Left lung (tissue), 10 donors: ENCODE data around the gene CHN1. TPM values are rescaled to one million over a fixed set of nuclear protein-coding genes. Genes with fewer than 3 reads are reported as not detected.
A peak's percentile ranks its signal among the peaks of the same experiment; 100 is the strongest.

Experiments used
- ATAC-seq: fragments of 200-7000 bp; cut with Tn5 transposase; one replicate; pipeline ENCODE4 v1.9.1; 2020; ENCODE audit warnings: moderate library complexity
- DNase-seq, 4 donors: peaks; one replicate each; pipeline ENCODE4 v3.0.0-alpha.2; 2013 to 2020
- H3K27ac ChIP-seq, 2 donors: fragments of 200-600 bp; sonication (generic) in 1 of 2; one replicate each; pipeline versions ENCODE4 v1.5.0 to v1.8.0; 2020 to 2021
- H3K27me3 ChIP-seq, 2 donors: fragments of 200-600 bp; sonication (generic) in 1 of 2; one replicate each; pipeline versions ENCODE4 v1.5.0 to v1.8.0; 2020 to 2021
- H3K36me3 ChIP-seq, 2 donors: fragments of 200-600 bp; sonication (generic) in 1 of 2; one replicate each; pipeline versions ENCODE4 v1.5.0 to v1.8.0; 2020 to 2021
- H3K4me1 ChIP-seq, 2 donors: fragments of 200-600 bp; one replicate each; pipeline ENCODE4 v1.8.0; 2021
- H3K4me3 ChIP-seq, 2 donors: fragments of 200-600 bp; sonication (generic) in 1 of 2; one replicate each; pipeline versions ENCODE4 v1.5.0 to v1.8.0; 2020 to 2021; ENCODE audit warnings: mild to moderate bottlenecking in 1 of 2
- H3K9me3 ChIP-seq, 2 donors: fragments of 200-600 bp; sonication (generic) in 1 of 2; one replicate each; pipeline versions ENCODE4 v1.5.0 to v1.8.0; 2020 to 2021
- intact Hi-C, 2 donors: fragments of 100-400 bp; cut with DNase I; formaldehyde crosslinking; loops; one replicate each; pipeline versions ENCODE4 v1.11.2 to v1.14.2; 2022
- polyA plus RNA-seq, 6 donors: library from polyadenylated mRNA; unstranded; fragments of 120-200 nt; gene quantifications; one replicate each; pipeline ENCODE4 v1.2.1, GENCODE V29; 2013; ENCODE audit not compliant: insufficient read length in 6 of 6
- total RNA-seq, 2 donors: library from RNA; stranded (reverse); fragmentation: NEBNext Ultra II Directional; extraction: Animal tissue kit (Norgen Biotek cat#: 25700); gene quantifications; one replicate each; pipeline ENCODE4 v1.2.1, GENCODE V29; 2021
- TF ChIP-seq, protein P1 (sequence below), 2 donors: fragments of 200-600 bp; sonication (generic) in 1 of 2; IDR thresholded peaks; one replicate each; pipeline versions ENCODE4 v1.5.0 to v1.8.0; 2021; ENCODE audit warnings: antibody characterized with exemption in 2 of 2
- donor health status: DM: no; HTN: yes; CAD: no.
- donor health status: DM: no; HTN: no; CAD: no.

CHN1 gene
- total and polyA plus RNA-seq, 8 donors, result 27.4 to 170 (median 99.9) TPM

DNA sequence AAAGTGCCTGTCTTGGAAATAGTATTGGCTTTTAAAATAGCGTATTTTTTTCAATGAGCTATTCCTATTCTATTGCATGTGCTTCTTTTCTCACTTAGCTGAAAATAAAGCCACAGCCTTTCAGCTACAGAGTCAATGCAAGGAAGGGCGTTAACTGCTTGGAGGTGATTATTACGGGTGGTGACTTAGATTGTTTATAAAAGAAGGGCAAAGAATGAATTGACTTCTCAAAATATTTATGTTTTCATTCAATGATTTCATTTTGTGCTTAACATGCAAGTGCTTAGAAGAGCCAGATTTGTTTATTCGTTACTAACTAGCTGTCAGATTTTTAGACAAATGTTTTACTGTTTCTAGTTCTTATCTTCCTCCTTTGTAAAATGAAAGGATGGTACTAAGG lies 2.8 kb upstream of the CHN1 start:
- Histone ChIP-seq H3K9me3 (no peaks in the 10 kb centered on the region), H3K4me3 (no peak overlapping the region), H3K27me3 (peaks cover 36 to 56% of the 10 kb centered on the region in 2 donors), H3K27ac (no peak overlapping the region), H3K4me1 (peaks cover 0 to 22% of the 10 kb centered on the region in 2 donors), H3K36me3 (no peaks in the 10 kb centered on the region)
- ATAC-seq, result no peak
- DNase-seq, result no peak
- TF ChIP-seq, protein P1, sequence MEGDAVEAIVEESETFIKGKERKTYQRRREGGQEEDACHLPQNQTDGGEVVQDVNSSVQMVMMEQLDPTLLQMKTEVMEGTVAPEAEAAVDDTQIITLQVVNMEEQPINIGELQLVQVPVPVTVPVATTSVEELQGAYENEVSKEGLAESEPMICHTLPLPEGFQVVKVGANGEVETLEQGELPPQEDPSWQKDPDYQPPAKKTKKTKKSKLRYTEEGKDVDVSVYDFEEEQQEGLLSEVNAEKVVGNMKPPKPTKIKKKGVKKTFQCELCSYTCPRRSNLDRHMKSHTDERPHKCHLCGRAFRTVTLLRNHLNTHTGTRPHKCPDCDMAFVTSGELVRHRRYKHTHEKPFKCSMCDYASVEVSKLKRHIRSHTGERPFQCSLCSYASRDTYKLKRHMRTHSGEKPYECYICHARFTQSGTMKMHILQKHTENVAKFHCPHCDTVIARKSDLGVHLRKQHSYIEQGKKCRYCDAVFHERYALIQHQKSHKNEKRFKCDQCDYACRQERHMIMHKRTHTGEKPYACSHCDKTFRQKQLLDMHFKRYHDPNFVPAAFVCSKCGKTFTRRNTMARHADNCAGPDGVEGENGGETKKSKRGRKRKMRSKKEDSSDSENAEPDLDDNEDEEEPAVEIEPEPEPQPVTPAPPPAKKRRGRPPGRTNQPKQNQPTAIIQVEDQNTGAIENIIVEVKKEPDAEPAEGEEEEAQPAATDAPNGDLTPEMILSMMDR (IDR thresholded peaks at IDR 0.05), result no peak
- intact Hi-C loops, result no loop called here

DNA sequence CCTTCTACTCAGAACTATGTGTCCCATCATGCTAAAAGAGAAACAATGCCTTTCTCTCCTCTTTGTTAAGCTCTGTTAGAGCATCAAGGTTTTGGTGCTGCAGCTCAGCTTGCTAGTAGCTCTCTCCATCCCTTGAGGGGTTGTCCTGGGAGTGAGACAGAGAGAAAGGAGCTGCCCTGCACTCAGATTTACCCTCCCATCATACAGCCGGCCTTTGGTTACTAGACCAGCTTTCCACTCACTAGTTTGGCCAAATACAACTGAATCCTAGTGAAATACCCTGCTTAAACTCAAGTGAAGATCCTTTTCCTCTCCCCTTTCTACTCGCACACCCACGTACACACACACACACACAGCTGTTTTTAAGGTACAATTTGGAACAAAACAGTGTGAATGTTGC lies 2.3 kb upstream of the CHN1 start:
- Histone ChIP-seq H3K4me1 (peaks cover 0 to 22% of the 10 kb centered on the region in 2 donors), H3K36me3 (no peaks in the 10 kb centered on the region), H3K9me3 (no peaks in the 10 kb centered on the region), H3K27ac (no peak overlapping the region), H3K4me3 (no peak overlapping the region), H3K27me3 (peaks cover 40 to 61% of the 10 kb centered on the region in 2 donors)
- DNase-seq (no peak), ATAC-seq (no peak)
- intact Hi-C loops, result no loop called here
- TF ChIP-seq, protein P1 (IDR thresholded peaks at IDR 0.05), result no peak

DNA sequence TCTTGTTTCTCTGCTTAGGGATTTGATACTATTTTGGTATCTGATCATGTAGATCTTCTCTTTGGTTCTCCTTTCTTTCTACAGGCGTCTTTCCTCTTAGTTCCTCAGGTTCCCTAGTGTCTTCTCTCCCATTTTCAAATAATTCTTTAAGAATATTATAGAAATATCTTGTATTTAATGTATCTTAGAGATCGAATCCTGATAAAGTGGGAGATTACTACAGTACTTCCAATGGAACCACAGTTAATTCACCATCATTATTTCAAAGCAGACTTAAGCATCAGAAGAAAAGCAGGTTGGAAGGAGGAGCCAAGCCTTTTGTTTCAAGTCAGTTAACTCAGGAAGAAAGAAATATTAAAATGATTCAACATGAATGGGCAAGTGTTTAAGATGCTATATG lies 1.1 kb upstream of the CHN1 start:
- peaks cover 0 to 22% of the 10 kb centered on the region in 2 donors for H3K4me1 ChIP-seq
- peaks cover 47 to 73% of the 10 kb centered on the region in 2 donors for H3K27me3 ChIP-seq
- TF ChIP-seq, protein P1 (IDR thresholded peaks at IDR 0.05), result no peak
- ATAC-seq (no peak), DNase-seq (no peak)
- intact Hi-C loops, result no loop called here
- H3K36me3 ChIP-seq, result no peaks in the 10 kb centered on the region
- H3K9me3 ChIP-seq, result no peaks in the 10 kb centered on the region
- no peak overlapping the region for H3K27ac ChIP-seq
- H3K4me3 ChIP-seq, result no peak overlapping the region

DNA sequence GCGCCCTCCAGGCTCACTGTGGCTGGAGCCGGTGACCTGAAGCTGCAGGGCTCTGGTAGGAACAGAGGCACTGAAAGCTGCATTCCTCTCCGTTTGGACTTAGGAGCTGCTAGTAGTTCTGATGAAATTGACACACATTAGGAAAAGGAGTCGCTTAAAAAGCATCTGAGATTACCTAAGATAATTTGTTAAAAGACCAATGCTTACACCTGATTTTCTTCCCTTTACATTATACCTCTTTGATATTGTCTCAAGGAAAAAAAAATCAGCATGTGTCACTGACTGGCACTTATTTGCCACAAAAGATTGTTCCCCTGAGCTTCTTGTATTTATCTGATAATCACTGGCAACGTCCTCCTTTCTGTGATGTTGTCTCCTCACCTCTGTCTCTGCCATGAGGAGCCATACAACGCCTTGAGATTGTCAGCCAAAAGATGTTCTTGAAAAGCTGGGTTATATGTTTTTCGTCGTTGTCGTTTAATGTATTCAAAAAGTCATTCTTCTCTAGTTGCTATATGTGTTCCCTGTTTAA lies 618 bp upstream of the CHN1 start:
- TF ChIP-seq, protein P1 (IDR thresholded peaks at IDR 0.05), result no peak
- no peak for ATAC-seq
- Histone ChIP-seq H3K9me3 (no peaks in the 10 kb centered on the region), H3K27ac (peak overlapping the region in 1 of 2 donors; percentile 82), H3K4me3 (peak overlapping the region; percentile 58 to 62), H3K36me3 (no peaks in the 10 kb centered on the region), H3K4me1 (peaks cover 0 to 21% of the 10 kb centered on the region in 2 donors), H3K27me3 (peaks cover 47 to 78% of the 10 kb centered on the region in 2 donors)
- intact Hi-C loops, result no loop called here
- no peak for DNase-seq

DNA sequence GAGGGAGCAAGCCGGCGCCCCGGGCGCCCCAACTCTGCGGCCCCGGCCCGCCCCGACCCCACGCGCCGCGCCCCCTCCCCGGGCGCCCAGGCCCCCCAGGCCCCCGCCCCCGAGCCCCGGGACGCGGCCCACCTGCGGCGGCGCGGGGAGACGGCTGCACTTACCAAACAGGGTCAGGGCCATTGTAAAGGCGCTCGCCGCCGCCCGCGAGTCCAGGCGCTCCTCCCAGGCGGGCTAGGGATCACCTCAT lies 526 bp downstream of the CHN1 start:
- Histone ChIP-seq H3K27me3 (peaks cover 47 to 82% of the 10 kb centered on the region in 2 donors), H3K4me1 (peaks cover 0 to 13% of the 10 kb centered on the region in 2 donors), H3K9me3 (no peaks in the 10 kb centered on the region), H3K27ac (peak overlapping the region; percentile 52 to 82), H3K36me3 (no peaks in the 10 kb centered on the region), H3K4me3 (peak overlapping the region; percentile 58 to 62)
- intact Hi-C loops, result no loop called here
- peak; percentile 57 for ATAC-seq
- peak in 1 of 4 donors; percentile 76 for DNase-seq
- TF ChIP-seq, protein P1 (IDR thresholded peaks at IDR 0.05), result no peak
